Measurements from ENCODE around the gene POLR1C. TPM values are rescaled to one million over a fixed set of nuclear protein-coding genes. Genes with fewer than 3 reads are reported as not detected.

The POLR1C gene
- total RNA-seq, 1 donor from 2014 or later, result 23.5 TPM

Small RNA genes lying within 50 kb of the gene (small RNA-seq; reads per million reads assigned to genes)
- gene RF00426 (ENCODE audit: low replicate concordance) (not detected), gene RNU6-1113P (ENCODE audit: low replicate concordance) (not detected)

Other genes starting within 250 kb of the POLR1C start
- gene SLC22A7, start 218.8 kb upstream of the POLR1C start, total RNA-seq, result not detected
- gene CRIP3, start 208.3 kb upstream of the POLR1C start, total RNA-seq, result 1.1 TPM
- gene ZNF318, start 147.4 kb upstream of the POLR1C start, total RNA-seq, result 10.3 TPM
- gene ABCC10, start 89.5 kb upstream of the POLR1C start, total RNA-seq, result 9.6 TPM
- gene DLK2, start 61.5 kb upstream of the POLR1C start, total RNA-seq, result 2.7 TPM
- gene TJAP1, start 39.5 kb upstream of the POLR1C start, total RNA-seq, result 11.8 TPM
- 0.20 TPM for gene LRRC73, start 6.7 kb upstream of the POLR1C start, total RNA-seq
- gene YIPF3, start 163 bp upstream of the POLR1C start, total RNA-seq, result 49.7 TPM
- 25.1 TPM for gene XPO5, start 58.9 kb downstream of the POLR1C start, total RNA-seq
- gene POLH, start 59.1 kb downstream of the POLR1C start, total RNA-seq, result 9.8 TPM
- 34.8 TPM for gene GTPBP2, start 112.2 kb downstream of the POLR1C start, total RNA-seq
- 14.1 TPM for gene MAD2L1BP, start 118.8 kb downstream of the POLR1C start, total RNA-seq
- gene RSPH9, start 127.9 kb downstream of the POLR1C start, total RNA-seq, result 0.30 TPM
- 29.5 TPM for gene MRPS18A, start 170.7 kb downstream of the POLR1C start, total RNA-seq